Esophagus squamous epithelium (tissue), 5 donors: Measurements from ENCODE around the gene KCNS1. TPM values are rescaled to one million over a fixed set of nuclear protein-coding genes. Genes with fewer than 3 reads are reported as not detected.

Source experiments
- DNase-seq: peaks from one replicate; lab custom pipeline; 2025; lab: John Stamatoyannopoulos, UW
- H3K27ac ChIP-seq, 4 donors: fragments of 200-600 bp; sonication (generic); one replicate each; pipeline ENCODE4 v1.5.1; 2016 to 2019; ENCODE audit warnings: mild to moderate bottlenecking in 1 of 4
- H3K27me3 ChIP-seq, 4 donors: fragments of 200-600 bp; sonication (generic); 1 replicate in 3 of 4; 2 replicates in 1 of 4; pipeline versions ENCODE4 v1.5.1 to v1.6.0; 2017 to 2021; ENCODE audit warnings: antibody characterized with exemption in 1 of 4
- H3K36me3 ChIP-seq, 3 donors: fragments of 200-600 bp; sonication (generic); one replicate each; pipeline ENCODE4 v1.5.1; 2016 to 2019
- H3K4me1 ChIP-seq, 3 donors: fragments of 200-600 bp; sonication (generic); one replicate each; pipeline ENCODE4 v1.5.1; 2017 to 2019
- H3K4me3 ChIP-seq, 4 donors: fragments of 200-600 bp; sonication (generic); 1 replicate in 3 of 4; 2 replicates in 1 of 4; pipeline ENCODE4 v1.5.1; 2016 to 2019; ENCODE audit warnings: mild to moderate bottlenecking in 2 of 4, moderate library complexity in 1 of 4
- H3K9me3 ChIP-seq, 3 donors: fragments of 200-600 bp; sonication (generic); one replicate each; pipeline ENCODE4 v1.5.1; 2016 to 2019
- CTCF ChIP-seq, 6 experiments: fragments of 450-650 bp in 4 of 6; fragments of 200-600 bp in 2 of 6; sonication (generic) in 2 of 6; IDR thresholded peaks; one replicate each; pipeline ENCODE4 v1.5.1; 2016 to 2019; ENCODE audit warnings: antibody characterized with exemption in 6 of 6, mild to moderate bottlenecking in 4 of 6, moderate library complexity in 4 of 6
- POLR2A ChIP-seq, 4 donors: fragments of 450-650 bp; IDR thresholded peaks; one replicate each; pipeline ENCODE4 v1.6.1; 2017; ENCODE audit warnings: antibody characterized with exemption in 4 of 4, mild to moderate bottlenecking in 4 of 4, moderate library complexity in 3 of 4
- WGBS, 2 donors: methylation state at CpG; one replicate each; pipeline ENCODE4 v1.1.5; 2018; 5-methylcytosine and 5-hydroxymethylcytosine counted together
- intact Hi-C: fragments of 100-400 bp; cut with DNase I; formaldehyde crosslinking; loops from one replicate; pipeline ENCODE4 v1.15.0; 2022
- total RNA-seq, 4 donors: library from RNA; depleted of rRNA; stranded (reverse); fragments of >200 nt; gene quantifications; one replicate each; pipeline ENCODE4 v1.1.0, GENCODE V29; 2016
- donor health status: DM: yes; HTN: yes; CAD: no.

The KCNS1 gene
- total RNA-seq, 4 donors from 2014 or later, result 0.22 to 0.80 (median 0.29) TPM; not detected in 1

DNA sequence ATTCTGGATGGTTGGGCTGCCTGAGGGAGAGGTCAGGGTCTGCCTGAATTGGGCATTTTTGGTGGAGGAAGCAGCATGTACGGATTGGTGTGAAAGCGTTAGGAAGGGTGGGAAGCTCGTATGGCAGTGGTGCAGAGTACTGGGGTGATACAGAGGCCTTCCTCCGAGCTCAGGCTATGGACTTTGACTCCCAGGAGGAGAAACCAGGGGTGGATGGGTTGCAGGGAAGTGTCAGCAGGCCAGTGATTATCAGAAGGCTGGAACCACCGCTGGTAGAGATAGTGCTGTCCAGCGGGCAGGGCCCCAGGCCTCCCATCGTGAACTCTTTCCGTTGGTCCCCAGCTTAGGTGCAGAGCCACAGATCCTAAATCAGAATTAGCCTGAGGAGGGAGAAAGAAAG lies 8.7 kb upstream of the KCNS1 start:
- TF ChIP-seq CTCF (IDR thresholded peaks at IDR 0.05), result no peak
- no peak for TF ChIP-seq POLR2A (IDR thresholded peaks at IDR 0.05)
- DNase-seq, result no peak
- 68 to 78% methylated on average over 8 of the region's 8 CpGs for WGBS, 2 donors
- Histone ChIP-seq H3K27me3 (peaks cover 0 to 34% (median 0%) of the 10 kb centered on the region in 4 donors), H3K36me3 (no peaks in the 10 kb centered on the region), H3K9me3 (no peaks in the 10 kb centered on the region), H3K27ac (no peak overlapping the region), H3K4me1 (peaks cover 0 to 11% (median 4%) of the 10 kb centered on the region in 3 donors), H3K4me3 (no peak overlapping the region)
- intact Hi-C loops, result no loop called here

DNA sequence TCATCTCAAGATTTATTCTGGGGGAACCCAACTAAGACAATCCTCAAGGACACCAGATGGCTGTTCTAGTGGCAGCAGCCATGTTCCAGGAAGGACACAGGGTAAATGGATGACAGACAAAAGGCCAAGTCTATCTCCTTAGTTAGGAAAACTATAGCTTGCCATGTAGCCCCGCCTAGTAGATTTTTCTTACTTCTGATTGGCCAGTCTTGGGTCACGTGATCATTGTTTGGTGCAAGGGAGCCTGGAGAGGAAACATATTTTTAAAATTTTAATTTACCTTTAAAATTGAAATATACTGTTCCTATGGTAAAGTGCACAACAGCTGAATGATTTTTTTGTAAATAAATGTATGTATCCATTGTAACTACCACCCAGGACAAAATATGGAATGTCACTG lies 4.4 kb upstream of the KCNS1 start:
- no peak for DNase-seq
- Histone ChIP-seq H3K27ac (no peak overlapping the region), H3K27me3 (peaks cover 0 to 47% (median 0%) of the 10 kb centered on the region in 4 donors), H3K36me3 (no peaks in the 10 kb centered on the region), H3K4me1 (peaks cover 0 to 14% (median 6%) of the 10 kb centered on the region in 3 donors), H3K9me3 (no peaks in the 10 kb centered on the region), H3K4me3 (no peak overlapping the region)
- 89 to 96% methylated on average over 2 of the region's 2 CpGs for WGBS, 2 donors
- TF ChIP-seq CTCF (IDR thresholded peaks at IDR 0.05), result no peak
- no peak for TF ChIP-seq POLR2A (IDR thresholded peaks at IDR 0.05)
- intact Hi-C loops, result no loop called here

GRCh38 chr20:45104786-45105185 lies 3.9 kb upstream of the KCNS1 start:
- no peak for DNase-seq
- no peak overlapping the region for H3K27ac ChIP-seq
- peaks cover 0 to 14% (median 6%) of the 10 kb centered on the region in 3 donors for H3K4me1 ChIP-seq
- TF ChIP-seq POLR2A (IDR thresholded peaks at IDR 0.05) (no peak), CTCF (IDR thresholded peaks at IDR 0.05) (no peak)
- no peaks in the 10 kb centered on the region for H3K36me3 ChIP-seq
- H3K9me3 ChIP-seq, result no peaks in the 10 kb centered on the region
- peaks cover 0 to 53% (median 0%) of the 10 kb centered on the region in 4 donors for H3K27me3 ChIP-seq
- 28 to 45% methylated on average over 5 of the region's 5 CpGs for WGBS, 2 donors
- no peak overlapping the region for H3K4me3 ChIP-seq
- intact Hi-C loops, result no loop called here

GRCh38 chr20:45103072-45103471 lies 2.1 kb upstream of the KCNS1 start:
- Histone ChIP-seq H3K36me3 (no peaks in the 10 kb centered on the region), H3K27me3 (peaks cover 0 to 65% (median 4%) of the 10 kb centered on the region in 4 donors), H3K27ac (no peak overlapping the region), H3K9me3 (no peaks in the 10 kb centered on the region), H3K4me3 (no peak overlapping the region), H3K4me1 (peaks cover 1 to 19% (median 11%) of the 10 kb centered on the region in 3 donors)
- 75 to 93% methylated on average over 1 to 2 of the region's 2 CpGs for WGBS, 2 donors
- intact Hi-C loops, result no loop called here
- TF ChIP-seq CTCF (IDR thresholded peaks at IDR 0.05) (no peak), POLR2A (IDR thresholded peaks at IDR 0.05) (no peak)
- DNase-seq, result no peak

DNA sequence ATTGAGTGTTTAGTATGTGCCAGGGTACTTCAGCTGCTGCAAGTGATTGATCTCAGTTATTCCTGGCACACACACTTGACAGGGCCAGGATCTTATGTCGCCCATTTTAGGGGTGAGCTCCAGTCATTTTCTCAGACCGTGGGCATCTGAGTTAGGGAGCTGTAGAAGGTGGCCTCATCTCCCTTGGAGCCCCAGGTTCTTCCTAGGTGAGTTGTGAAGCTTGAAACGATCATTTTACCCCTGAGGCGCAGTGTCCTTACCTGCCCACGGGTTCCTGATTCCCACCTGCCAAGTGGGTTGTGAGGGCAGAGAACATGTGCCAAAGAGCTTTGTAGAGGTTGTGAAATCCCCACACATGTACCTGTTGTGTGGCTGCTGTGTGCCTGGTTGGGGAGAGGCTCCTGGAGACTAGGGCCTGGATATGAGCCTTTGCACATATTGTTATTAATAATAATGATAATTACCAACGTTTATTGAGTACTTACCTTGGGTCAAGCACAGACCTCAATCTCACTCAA lies 465 bp upstream of the KCNS1 start:
- no peak for TF ChIP-seq POLR2A (IDR thresholded peaks at IDR 0.05)
- H3K27me3 ChIP-seq, result peaks cover 0 to 71% (median 8%) of the 10 kb centered on the region in 4 donors
- no peaks in the 10 kb centered on the region for H3K36me3 ChIP-seq
- H3K9me3 ChIP-seq, result no peaks in the 10 kb centered on the region
- no peak overlapping the region for H3K4me3 ChIP-seq
- H3K27ac ChIP-seq, result no peak overlapping the region
- intact Hi-C loops, result no loop called here
- no peak for DNase-seq
- WGBS, 2 donors, result 26 to 35% methylated on average over 5 to 6 of the region's 6 CpGs
- H3K4me1 ChIP-seq, result peaks cover 3 to 27% (median 12%) of the 10 kb centered on the region in 3 donors
